ENCODE measurements around the gene LCORL.

GRCh38 chr4:18022572-18023050, 1.1 kb upstream of the LCORL start:
- TF ChIP-seq, protein P1, sequence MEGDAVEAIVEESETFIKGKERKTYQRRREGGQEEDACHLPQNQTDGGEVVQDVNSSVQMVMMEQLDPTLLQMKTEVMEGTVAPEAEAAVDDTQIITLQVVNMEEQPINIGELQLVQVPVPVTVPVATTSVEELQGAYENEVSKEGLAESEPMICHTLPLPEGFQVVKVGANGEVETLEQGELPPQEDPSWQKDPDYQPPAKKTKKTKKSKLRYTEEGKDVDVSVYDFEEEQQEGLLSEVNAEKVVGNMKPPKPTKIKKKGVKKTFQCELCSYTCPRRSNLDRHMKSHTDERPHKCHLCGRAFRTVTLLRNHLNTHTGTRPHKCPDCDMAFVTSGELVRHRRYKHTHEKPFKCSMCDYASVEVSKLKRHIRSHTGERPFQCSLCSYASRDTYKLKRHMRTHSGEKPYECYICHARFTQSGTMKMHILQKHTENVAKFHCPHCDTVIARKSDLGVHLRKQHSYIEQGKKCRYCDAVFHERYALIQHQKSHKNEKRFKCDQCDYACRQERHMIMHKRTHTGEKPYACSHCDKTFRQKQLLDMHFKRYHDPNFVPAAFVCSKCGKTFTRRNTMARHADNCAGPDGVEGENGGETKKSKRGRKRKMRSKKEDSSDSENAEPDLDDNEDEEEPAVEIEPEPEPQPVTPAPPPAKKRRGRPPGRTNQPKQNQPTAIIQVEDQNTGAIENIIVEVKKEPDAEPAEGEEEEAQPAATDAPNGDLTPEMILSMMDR (IDR thresholded peaks at IDR 0.05) = no peak
- no peak for TF ChIP-seq ZFX (IDR thresholded peaks at IDR 0.05; ENCODE audit: borderline replicate concordance)

Measured in 22Rv1 (cell line).